ENCODE results near the gene ADGRL2. TPM values are rescaled to one million over a fixed set of nuclear protein-coding genes. Genes with fewer than 3 reads are reported as not detected.

Gene ADGRL2
- total and polyA plus RNA-seq, 2 donors (not counting 3 experiments of a cell fraction or from before 2014, with no cell fraction given), result 32.7 to 46.1 TPM

DNA sequence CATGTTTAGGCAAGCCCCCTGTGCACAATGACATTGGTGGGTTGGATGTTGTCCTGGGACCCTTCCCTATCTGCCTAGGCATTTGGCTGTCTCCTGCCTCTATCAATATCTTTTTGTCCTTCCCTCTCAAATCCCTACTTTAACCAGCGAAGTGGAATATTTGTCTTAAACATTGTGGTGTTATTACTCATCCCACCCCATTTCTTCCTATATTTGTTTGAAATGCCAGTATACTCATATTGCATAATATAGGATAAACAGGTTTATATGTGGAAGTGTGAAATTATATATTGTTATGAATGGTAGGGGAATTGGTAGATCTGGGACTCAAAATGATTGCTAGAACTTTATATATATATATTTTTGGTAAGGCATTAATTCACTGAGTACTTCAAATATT lies 80.0 kb downstream of the ADGRL2 start:
- TF ChIP-seq, protein P1, sequence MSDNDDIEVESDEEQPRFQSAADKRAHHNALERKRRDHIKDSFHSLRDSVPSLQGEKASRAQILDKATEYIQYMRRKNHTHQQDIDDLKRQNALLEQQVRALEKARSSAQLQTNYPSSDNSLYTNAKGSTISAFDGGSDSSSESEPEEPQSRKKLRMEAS (IDR thresholded peaks at IDR 0.05; ENCODE audit: insufficient read depth, insufficient read length), result no peak
- TF ChIP-seq JUN (IDR thresholded peaks at IDR 0.05; ENCODE audit: borderline replicate concordance, insufficient read depth, insufficient read length, low read depth) (no peak), MYC (IDR thresholded peaks at IDR 0.05; ENCODE audit: low read depth, low read length) (no peak), POLR2AphosphoS5 (IDR thresholded peaks at IDR 0.05; ENCODE audit: insufficient read depth, low read depth, low read length) (no peak), EZH2 (IDR thresholded peaks at IDR 0.05; ENCODE audit: borderline replicate concordance, low read depth, low read length, severe bottlenecking) (no peak), GATA2 (IDR thresholded peaks at IDR 0.05; ENCODE audit: insufficient read depth, insufficient read length, low read depth, low read length) (no peak), POLR2A (IDR thresholded peaks at IDR 0.05; ENCODE audit: low read depth, low read length) (no peak), FOS (IDR thresholded peaks at IDR 0.05; ENCODE audit: borderline replicate concordance, insufficient read depth, low read length) (no peak)
- TF ChIP-seq, protein P2, sequence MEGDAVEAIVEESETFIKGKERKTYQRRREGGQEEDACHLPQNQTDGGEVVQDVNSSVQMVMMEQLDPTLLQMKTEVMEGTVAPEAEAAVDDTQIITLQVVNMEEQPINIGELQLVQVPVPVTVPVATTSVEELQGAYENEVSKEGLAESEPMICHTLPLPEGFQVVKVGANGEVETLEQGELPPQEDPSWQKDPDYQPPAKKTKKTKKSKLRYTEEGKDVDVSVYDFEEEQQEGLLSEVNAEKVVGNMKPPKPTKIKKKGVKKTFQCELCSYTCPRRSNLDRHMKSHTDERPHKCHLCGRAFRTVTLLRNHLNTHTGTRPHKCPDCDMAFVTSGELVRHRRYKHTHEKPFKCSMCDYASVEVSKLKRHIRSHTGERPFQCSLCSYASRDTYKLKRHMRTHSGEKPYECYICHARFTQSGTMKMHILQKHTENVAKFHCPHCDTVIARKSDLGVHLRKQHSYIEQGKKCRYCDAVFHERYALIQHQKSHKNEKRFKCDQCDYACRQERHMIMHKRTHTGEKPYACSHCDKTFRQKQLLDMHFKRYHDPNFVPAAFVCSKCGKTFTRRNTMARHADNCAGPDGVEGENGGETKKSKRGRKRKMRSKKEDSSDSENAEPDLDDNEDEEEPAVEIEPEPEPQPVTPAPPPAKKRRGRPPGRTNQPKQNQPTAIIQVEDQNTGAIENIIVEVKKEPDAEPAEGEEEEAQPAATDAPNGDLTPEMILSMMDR (IDR thresholded peaks at IDR 0.05; ENCODE audit: extremely low read depth in 1 of 2, insufficient read depth in 1 of 2, low read depth in 1 of 2, low read length in 2 of 2), result no peak
- Histone ChIP-seq H3K27me3 (ENCODE audit: control insufficient read depth in 2 of 2, insufficient read depth in 2 of 2, low read length in 2 of 2) (no peaks in the 10 kb centered on the region), H3K79me2 (ENCODE audit: control insufficient read depth, insufficient read depth, low read length) (peaks cover 4% of the 10 kb centered on the region), H3K27ac (ENCODE audit: insufficient read depth, low read depth, low read length) (no peak overlapping the region), H4K20me1 (replicated peaks; ENCODE audit: control insufficient read depth, extremely low read depth, insufficient read depth, low read length) (no peaks in the 10 kb centered on the region), H3K9me3 (replicated peaks; ENCODE audit: control insufficient read depth, insufficient read depth, low read length) (no peaks in the 10 kb centered on the region), H3K4me2 (ENCODE audit: insufficient read depth, low read length) (no peak overlapping the region), H3K9ac (replicated peaks; ENCODE audit: extremely low read depth, insufficient read depth, low read length) (no peak overlapping the region), H3K4me1 (ENCODE audit: control insufficient read depth, extremely low read depth, insufficient read depth, low read length) (peaks cover 34% of the 10 kb centered on the region), H3K4me3 (replicated peaks in 1 of 3; ENCODE audit: insufficient read depth in 1 of 3, low read depth in 1 of 3, low read length in 3 of 3) (no peak overlapping the region), H3K9me1 (replicated peaks; ENCODE audit: control insufficient read depth, extremely low read depth, insufficient read depth, low read length) (no peaks in the 10 kb centered on the region), H3K36me3 (ENCODE audit: control insufficient read depth in 2 of 2, extremely low read depth in 1 of 2, insufficient read depth in 2 of 2, low read length in 2 of 2) (no peaks in the 10 kb centered on the region), H2AFZ (ENCODE audit: low read depth, low read length) (no peak overlapping the region)
- dilution Hi-C loops (cut with MboI; ENCODE audit: extremely low pct_ligation_motif_present, low sequenced_read_pairs), result no loop called here
- DNase-seq (ENCODE audit: low read depth, low spot score), result no peak
- intact Hi-C loops (cut with micrococcal nuclease), result no loop called here
- no TSS peak for BruUV-seq (replicated peaks)
- no peak for FAIRE-seq
- ChIA-PET CTCF (no interaction called here), POLR2A (no interaction called here)
